ENCODE results near the gene CLN5.
A peak's percentile ranks its signal among the peaks of the same experiment; 100 is the strongest.
"Not testable (repeated sequence)": the region's sequence is repeated elsewhere in the genome, so short reads cannot be mapped to it uniquely, and the experiment has no call there.

The CLN5 gene

GRCh38 chr13:76991796-76992547, at the start of gene CLN5:
CLN5 (plus strand) TSS chr13:76992081; CDS start chr13:76992099, 18 bp downstream.
- peak; percentile 51 to 94 (median 89) for DNase-seq

GRCh38 chr13:76942363-76942762, 49.5 kb upstream of the CLN5 start:
- DNase-seq: no peak

- no peak for DNase-seq
Observed at GRCh38 chr13:76943646-76944045, 48.2 kb upstream of the CLN5 start.

- no peak for DNase-seq
Observed at GRCh38 chr13:76944456-76944855, 47.4 kb upstream of the CLN5 start.

GRCh38 chr13:76948149-76948548, 43.7 kb upstream of the CLN5 start, which contains the start of gene ACOD1:
ACOD1 (plus strand) TSS chr13:76948511; CDS start chr13:76948559, 48 bp downstream.
- no peak for DNase-seq

DNA sequence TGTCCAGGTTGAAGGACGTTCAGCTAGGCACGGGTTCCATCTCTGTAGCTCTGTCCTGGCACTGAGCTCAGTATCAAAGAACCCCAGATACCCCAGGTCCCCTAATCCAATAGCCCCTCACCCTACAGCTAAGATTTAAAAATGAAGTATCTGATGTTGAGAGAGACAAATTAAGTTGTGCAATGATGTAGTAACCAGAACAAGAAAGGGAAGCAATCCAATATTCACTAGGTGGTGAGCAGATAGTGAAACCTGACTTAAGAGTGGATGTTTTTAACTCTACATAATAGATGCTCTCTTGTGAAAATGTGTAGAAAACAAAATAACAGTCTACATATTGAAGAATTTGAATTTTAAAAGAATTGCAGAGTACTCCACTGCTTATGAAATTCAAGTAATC, 41.8 kb upstream of the CLN5 start:
- DNase-seq: no peak

GRCh38 chr13:76953968-76954367, 37.9 kb upstream of the CLN5 start:
- no peak for DNase-seq

- DNase-seq: no peak
Observed at GRCh38 chr13:76954538-76954937, 37.3 kb upstream of the CLN5 start.

DNA sequence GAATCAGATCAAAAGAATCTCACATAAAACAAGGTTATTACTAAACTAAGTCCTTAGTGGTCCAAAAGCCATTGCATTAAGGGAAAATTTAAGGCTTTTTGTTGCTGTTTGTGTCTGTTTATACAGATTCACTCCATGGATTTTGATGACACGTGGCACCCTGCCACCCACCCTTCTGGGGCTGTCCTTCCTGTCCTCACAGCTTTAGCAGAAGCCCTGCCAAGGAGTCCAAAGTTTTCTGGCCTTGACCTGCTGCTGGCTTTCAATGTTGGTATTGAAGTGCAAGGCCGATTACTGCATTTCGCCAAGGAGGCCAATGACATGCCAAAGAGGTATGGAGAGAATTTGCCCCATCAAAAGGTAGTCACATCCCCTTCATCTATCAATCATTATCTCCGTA, 36.7 kb upstream of the CLN5 start:
- DNase-seq: no peak

- DNase-seq: no peak
Observed at GRCh38 chr13:76955661-76956060, 36.2 kb upstream of the CLN5 start.

GRCh38 chr13:76958841-76959432, 32.9 kb upstream of the CLN5 start:
- no peak for DNase-seq

- not testable (repeated sequence) for DNase-seq
Observed at GRCh38 chr13:76959734-76960133, 32.1 kb upstream of the CLN5 start.

GRCh38 chr13:76965759-76966421, 26.0 kb upstream of the CLN5 start:
- peak in 5 of 14 donors; percentile 6 to 43 (median 8) for DNase-seq

DNA sequence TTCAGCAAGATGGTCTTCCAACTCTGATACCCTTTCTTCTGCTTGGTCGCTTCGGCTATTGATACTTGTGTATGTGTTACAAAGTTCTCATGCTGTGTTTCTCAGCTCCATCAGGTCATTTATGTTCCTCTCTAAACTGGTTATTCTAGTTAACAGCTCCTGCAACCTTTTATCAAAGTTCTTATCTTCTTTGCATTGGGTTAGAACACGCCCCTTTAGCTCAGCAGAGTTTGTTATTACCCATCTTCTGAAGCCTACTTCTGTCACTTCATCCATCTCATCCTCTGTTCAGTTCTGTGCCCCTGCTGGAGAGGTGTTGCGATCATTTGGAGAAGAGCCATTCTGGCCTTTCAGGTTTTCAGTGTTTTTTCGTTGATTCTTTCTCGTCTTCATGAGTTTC, 24.9 kb upstream of the CLN5 start:
- DNase-seq: no peak

- DNase-seq: no peak
Observed at GRCh38 chr13:76968041-76968440, 23.8 kb upstream of the CLN5 start.

DNA sequence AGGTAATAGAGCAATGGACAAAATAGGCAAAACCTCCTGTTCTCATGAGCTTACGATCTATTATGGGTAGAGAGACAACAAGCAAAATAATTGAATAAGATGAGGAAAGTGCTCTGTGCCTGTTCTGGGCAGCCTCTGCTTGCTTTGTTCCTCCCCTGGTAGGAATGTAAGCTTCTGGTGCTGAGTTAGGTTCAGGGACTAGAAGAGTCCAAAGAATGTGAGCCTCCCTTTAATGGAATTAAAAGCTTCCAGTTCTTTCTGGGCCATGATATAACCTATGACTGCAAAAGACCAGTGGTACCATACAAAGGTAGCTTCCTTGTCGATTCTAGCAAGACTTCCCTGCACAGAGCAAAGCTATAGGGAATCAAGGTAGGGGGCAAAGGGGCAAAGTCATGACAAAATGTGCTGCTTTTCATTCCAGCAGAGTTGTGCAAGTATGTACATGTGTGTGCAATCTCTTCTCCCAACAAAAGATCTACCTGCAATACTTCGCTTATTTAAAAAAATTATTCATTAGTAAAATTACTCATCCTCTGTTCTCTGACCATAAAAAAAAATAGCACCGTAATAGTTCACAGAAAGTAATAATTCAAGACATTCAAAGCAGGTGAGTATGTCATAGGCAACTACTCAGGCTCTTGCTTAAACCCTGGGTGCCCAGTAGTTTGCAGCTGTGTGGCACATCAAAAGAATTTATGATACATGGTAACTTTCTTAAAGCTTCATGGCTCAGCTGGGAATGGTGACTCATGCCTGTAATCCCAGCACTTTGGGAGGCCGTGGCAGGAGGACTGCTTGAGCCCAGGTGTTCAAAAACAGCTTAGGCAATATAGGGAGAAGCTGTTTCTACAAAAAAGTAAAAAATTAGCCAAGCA, 22.2 kb upstream of the CLN5 start:
- no peak for DNase-seq

DNA sequence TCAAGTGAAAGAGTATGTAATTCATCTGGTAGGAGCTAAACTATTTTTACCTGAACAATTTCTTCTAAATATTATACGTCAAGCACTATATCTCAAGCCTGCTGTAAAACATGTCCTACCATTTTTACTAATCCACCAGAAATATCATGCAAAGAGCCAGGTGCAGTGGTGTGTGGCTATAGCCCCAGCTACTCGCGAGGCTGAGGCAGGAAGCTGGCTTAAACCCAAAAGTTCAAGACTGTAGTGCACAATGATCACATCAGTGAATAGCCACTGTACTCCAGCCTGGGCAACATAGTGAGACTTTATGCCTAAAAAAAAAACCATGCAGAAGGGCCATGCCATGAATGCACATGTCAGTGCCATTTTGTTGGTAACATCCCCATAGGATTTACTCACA, 20.7 kb upstream of the CLN5 start:
- DNase-seq: peak in 1 of 14 donors; percentile 30

- peak in 3 of 14 donors; percentile 2 to 86 (median 8) for DNase-seq
Observed at GRCh38 chr13:76971851-76972829, 19.7 kb upstream of the CLN5 start.

DNA sequence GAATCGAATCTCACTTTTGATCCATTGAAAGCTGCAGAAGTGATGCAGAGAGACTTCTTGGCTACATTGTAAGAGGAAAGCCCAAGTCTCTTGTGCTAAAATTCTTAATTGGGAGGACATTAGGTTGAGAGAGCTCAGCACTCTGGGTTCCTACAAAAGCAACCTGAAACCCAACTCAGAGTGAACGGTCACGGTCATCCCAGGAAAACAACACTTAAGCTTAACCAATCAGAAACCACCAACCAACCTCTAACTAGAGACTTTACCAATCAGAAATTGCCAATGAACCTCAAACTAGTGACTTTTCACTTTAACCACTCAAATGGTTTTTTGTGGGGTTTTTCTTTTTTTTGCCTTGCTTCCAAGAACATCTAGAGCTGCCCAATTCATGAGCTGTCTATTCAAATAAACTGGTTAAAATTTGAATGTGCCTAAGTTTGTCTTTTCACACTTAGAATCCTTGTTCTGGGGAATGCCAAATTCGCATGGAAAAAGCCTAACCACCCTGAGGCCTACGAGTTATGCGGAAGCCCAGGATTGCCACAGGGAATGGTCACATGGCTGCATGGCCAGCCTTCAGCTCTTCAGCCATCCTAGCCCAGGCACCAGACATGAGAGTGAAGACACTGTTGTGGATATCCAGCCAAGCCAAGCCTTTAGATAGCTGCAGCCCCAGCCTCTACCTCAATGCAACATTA, 17.8 kb upstream of the CLN5 start:
- no peak for DNase-seq

GRCh38 chr13:76974618-76974975, 17.3 kb upstream of the CLN5 start:
- DNase-seq: no peak

DNA sequence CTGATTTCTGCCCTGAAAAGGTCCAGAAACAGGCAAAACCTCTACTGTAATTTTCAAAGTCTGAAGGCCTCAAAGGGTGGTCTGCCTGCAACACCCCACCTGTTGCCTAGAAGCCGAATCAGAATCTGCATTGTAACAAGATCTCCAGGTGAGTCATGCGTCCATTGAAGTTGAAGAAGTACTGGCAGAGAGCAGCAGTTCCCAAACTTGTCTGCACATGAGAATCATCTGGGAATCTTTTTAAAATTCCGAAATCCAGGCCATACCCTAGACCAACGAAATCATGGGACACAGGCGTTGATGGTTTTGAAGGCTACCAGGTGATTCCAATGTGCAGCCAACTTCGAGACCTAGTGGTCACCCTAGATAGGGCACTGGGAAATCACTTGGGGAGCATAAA, 16.0 kb upstream of the CLN5 start:
- DNase-seq: no peak

Measured in C1 segment of cervical spinal cord (tissue), 14 donors.